Neural cell (in vitro differentiated cells): ENCODE measurements around the gene INSRR. TPM values are rescaled to one million over a fixed set of nuclear protein-coding genes. Genes with fewer than 3 reads are reported as not detected.

Experiments used
- H2AFZ ChIP-seq: fragments of 200-600, 300-800 bp; sonication (generic), shearing (Covaris generic); 2 replicates; pipeline ENCODE4 v1.6.0; 2014; ENCODE audit warnings: low read depth, mild to moderate bottlenecking, antibody characterized with exemption, low read length, moderate library complexity
- H3F3A ChIP-seq: fragments of 200-600 bp; shearing (Covaris generic); 2 replicates; pipeline ENCODE4 v1.6.1; 2016; ENCODE audit warnings: mild to moderate bottlenecking, moderate library complexity, mixed read lengths, antibody characterized with exemption, low read length; ENCODE audit not compliant: insufficient read depth, poor library complexity, severe bottlenecking
- H3K27ac ChIP-seq: fragments of 200-600, 300-800 bp; sonication (generic), shearing (Covaris generic); 2 replicates; pipeline ENCODE4 v1.5.1; 2014; ENCODE audit warnings: mild to moderate bottlenecking, low read length, moderate library complexity
- H3K27me3 ChIP-seq: fragments of 300-800, 200-600 bp; sonication (generic), shearing (Covaris generic); 2 replicates; pipeline ENCODE4 v1.6.0; 2014; ENCODE audit warnings: mild to moderate bottlenecking, low read depth, low read length, moderate library complexity; ENCODE audit not compliant: insufficient read depth
- H3K36me3 ChIP-seq: fragments of 300-800, 200-600 bp; sonication (generic), shearing (Covaris generic); 2 replicates; pipeline ENCODE4 v1.5.1; 2014; ENCODE audit warnings: mild to moderate bottlenecking, antibody characterized with exemption, low read length, moderate library complexity; ENCODE audit not compliant: insufficient read depth
- H3K4me2 ChIP-seq: fragments of 300-800, 200-600 bp; sonication (generic), shearing (Covaris generic); 2 replicates; pipeline ENCODE4 v1.6.0; 2014; ENCODE audit warnings: mild to moderate bottlenecking, low read length
- H3K4me3 ChIP-seq: fragments of 300-800, 200-600 bp; sonication (generic), shearing (Covaris generic); 2 replicates; pipeline ENCODE4 v1.5.1; 2014; ENCODE audit warnings: mild to moderate bottlenecking, low read length, moderate library complexity
- H3K79me2 ChIP-seq: fragments of 200-600 bp; shearing (Covaris generic); replicated peaks from 2 replicates; pipeline ENCODE4 v1.6.0; 2014; ENCODE audit warnings: mild to moderate bottlenecking, low read length, moderate library complexity; ENCODE audit not compliant: insufficient read depth
- H3K9ac ChIP-seq: fragments of 300-800, 200-600 bp; sonication (generic), shearing (Covaris generic); 2 replicates; pipeline ENCODE4 v1.6.1; 2016; ENCODE audit warnings: mild to moderate bottlenecking, low read length, mixed read lengths
- H3K9me2 ChIP-seq: fragments of 200-600 bp; shearing (Covaris generic); 2 replicates; pipeline ENCODE4 v1.6.1; 2016; ENCODE audit warnings: mild to moderate bottlenecking, low read length, mixed read lengths; ENCODE audit not compliant: insufficient read depth
- H3K9me3 ChIP-seq: fragments of 200-600, 300-800 bp; sonication (generic), shearing (Covaris generic); 2 replicates; pipeline ENCODE4 v1.6.1; 2016; ENCODE audit warnings: mild to moderate bottlenecking, mixed run types, low read length, moderate library complexity, mixed read lengths
- H4K20me1 ChIP-seq: fragments of 200-600 bp; shearing (Covaris generic); 2 replicates; pipeline ENCODE4 v1.6.1; 2016; ENCODE audit warnings: mild to moderate bottlenecking, mixed run types; ENCODE audit not compliant: insufficient read depth
- EP300 ChIP-seq: fragments of 450-650 bp; conservative IDR thresholded peaks from 2 replicates; pipeline ENCODE4 v1.6.1; 2014; ENCODE audit warnings: antibody characterized with exemption, mild to moderate bottlenecking, moderate library complexity; ENCODE audit not compliant: poor library complexity, severe bottlenecking
- EZH2 ChIP-seq: fragments of 200-600, 300-800 bp; shearing (Covaris generic), sonication (generic); IDR thresholded peaks from 2 replicates; pipeline ENCODE4 v1.6.1; 2014; ENCODE audit warnings: antibody characterized with exemption, low read length, borderline replicate concordance, mild to moderate bottlenecking; ENCODE audit not compliant: insufficient read depth, poor library complexity, severe bottlenecking
- MXI1 ChIP-seq: fragments of 450-650 bp; conservative IDR thresholded peaks from 2 replicates; pipeline ENCODE4 v1.6.1; 2014; ENCODE audit warnings: antibody characterized with exemption, mild to moderate bottlenecking; ENCODE audit not compliant: poor library complexity, severe bottlenecking
- POLR2AphosphoS5 ChIP-seq: IDR thresholded peaks from 2 replicates; pipeline ENCODE4 v1.6.1; 2012
- RAD21 ChIP-seq: fragments of 450-650 bp; conservative IDR thresholded peaks from 2 replicates; pipeline ENCODE4 v1.6.1; 2014; ENCODE audit warnings: antibody characterized with exemption, mild to moderate bottlenecking, moderate library complexity
- SMC3 ChIP-seq: fragments of 450-650 bp; conservative IDR thresholded peaks from 2 replicates; pipeline ENCODE4 v1.6.1; 2014; ENCODE audit warnings: antibody characterized with exemption, mild to moderate bottlenecking, moderate library complexity; ENCODE audit not compliant: poor library complexity
- TAF1 ChIP-seq: IDR thresholded peaks from 2 replicates; pipeline ENCODE4 v1.6.1; 2012; ENCODE audit warnings: low read depth
- polyA plus RNA-seq: library from polyadenylated mRNA; depleted of rRNA; stranded (reverse); fragments of >200 nt; gene quantifications from 2 replicates; pipeline ENCODE4 v1.2.3, GENCODE V29; 2014
- TF ChIP-seq, protein P1 (sequence below): fragments of 450-650 bp; IDR thresholded peaks from 2 replicates; pipeline ENCODE4 v1.5.1; 2014; ENCODE audit warnings: antibody characterized with exemption, mild to moderate bottlenecking, moderate library complexity; ENCODE audit not compliant: poor library complexity, severe bottlenecking
- TF ChIP-seq, protein P2 (sequence below): IDR thresholded peaks from 2 replicates; pipeline ENCODE4 v1.6.1; 2012; ENCODE audit warnings: borderline replicate concordance

Gene INSRR
- polyA plus RNA-seq, 1 donor from 2014 or later = 3.0 TPM

DNA sequence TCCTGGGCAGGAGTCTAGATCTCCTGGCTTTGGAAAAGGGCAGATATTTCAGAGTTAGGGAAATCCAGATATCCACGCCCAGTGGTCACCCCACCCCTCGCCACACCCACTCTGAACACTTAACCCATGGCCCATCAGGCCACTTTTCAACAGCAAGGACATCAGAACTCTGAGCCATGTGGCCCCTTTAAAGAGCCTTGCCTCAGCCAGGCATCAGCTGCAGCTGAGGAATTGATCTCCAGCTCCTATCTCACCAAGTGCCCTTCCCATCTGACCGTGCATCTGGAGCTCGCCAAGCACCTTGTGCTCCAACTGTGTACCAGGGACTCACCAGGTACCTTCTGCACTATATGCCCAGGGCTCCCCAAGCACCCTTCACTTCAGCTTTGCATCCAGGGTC lies 22.0 kb downstream of the INSRR start:
- TF ChIP-seq EZH2 (no peak), SMC3 (no peak), POLR2AphosphoS5 (no peak), RAD21 (no peak), EP300 (no peak), TAF1 (no peak), MXI1 (no peak)
- TF ChIP-seq, protein P1, sequence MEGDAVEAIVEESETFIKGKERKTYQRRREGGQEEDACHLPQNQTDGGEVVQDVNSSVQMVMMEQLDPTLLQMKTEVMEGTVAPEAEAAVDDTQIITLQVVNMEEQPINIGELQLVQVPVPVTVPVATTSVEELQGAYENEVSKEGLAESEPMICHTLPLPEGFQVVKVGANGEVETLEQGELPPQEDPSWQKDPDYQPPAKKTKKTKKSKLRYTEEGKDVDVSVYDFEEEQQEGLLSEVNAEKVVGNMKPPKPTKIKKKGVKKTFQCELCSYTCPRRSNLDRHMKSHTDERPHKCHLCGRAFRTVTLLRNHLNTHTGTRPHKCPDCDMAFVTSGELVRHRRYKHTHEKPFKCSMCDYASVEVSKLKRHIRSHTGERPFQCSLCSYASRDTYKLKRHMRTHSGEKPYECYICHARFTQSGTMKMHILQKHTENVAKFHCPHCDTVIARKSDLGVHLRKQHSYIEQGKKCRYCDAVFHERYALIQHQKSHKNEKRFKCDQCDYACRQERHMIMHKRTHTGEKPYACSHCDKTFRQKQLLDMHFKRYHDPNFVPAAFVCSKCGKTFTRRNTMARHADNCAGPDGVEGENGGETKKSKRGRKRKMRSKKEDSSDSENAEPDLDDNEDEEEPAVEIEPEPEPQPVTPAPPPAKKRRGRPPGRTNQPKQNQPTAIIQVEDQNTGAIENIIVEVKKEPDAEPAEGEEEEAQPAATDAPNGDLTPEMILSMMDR = no peak
- TF ChIP-seq, protein P2, sequence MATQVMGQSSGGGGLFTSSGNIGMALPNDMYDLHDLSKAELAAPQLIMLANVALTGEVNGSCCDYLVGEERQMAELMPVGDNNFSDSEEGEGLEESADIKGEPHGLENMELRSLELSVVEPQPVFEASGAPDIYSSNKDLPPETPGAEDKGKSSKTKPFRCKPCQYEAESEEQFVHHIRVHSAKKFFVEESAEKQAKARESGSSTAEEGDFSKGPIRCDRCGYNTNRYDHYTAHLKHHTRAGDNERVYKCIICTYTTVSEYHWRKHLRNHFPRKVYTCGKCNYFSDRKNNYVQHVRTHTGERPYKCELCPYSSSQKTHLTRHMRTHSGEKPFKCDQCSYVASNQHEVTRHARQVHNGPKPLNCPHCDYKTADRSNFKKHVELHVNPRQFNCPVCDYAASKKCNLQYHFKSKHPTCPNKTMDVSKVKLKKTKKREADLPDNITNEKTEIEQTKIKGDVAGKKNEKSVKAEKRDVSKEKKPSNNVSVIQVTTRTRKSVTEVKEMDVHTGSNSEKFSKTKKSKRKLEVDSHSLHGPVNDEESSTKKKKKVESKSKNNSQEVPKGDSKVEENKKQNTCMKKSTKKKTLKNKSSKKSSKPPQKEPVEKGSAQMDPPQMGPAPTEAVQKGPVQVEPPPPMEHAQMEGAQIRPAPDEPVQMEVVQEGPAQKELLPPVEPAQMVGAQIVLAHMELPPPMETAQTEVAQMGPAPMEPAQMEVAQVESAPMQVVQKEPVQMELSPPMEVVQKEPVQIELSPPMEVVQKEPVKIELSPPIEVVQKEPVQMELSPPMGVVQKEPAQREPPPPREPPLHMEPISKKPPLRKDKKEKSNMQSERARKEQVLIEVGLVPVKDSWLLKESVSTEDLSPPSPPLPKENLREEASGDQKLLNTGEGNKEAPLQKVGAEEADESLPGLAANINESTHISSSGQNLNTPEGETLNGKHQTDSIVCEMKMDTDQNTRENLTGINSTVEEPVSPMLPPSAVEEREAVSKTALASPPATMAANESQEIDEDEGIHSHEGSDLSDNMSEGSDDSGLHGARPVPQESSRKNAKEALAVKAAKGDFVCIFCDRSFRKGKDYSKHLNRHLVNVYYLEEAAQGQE = no peak
- H4K20me1 ChIP-seq = no peaks in the 10 kb centered on the region
- no peaks in the 10 kb centered on the region for H3K79me2 ChIP-seq
- no peaks in the 10 kb centered on the region for H3K36me3 ChIP-seq
- no peaks in the 10 kb centered on the region for H3F3A ChIP-seq
- no peak overlapping the region for H2AFZ ChIP-seq
- no peaks in the 10 kb centered on the region for H3K27me3 ChIP-seq
- H3K9ac ChIP-seq = no peak overlapping the region
- H3K9me3 ChIP-seq = no peaks in the 10 kb centered on the region
- no peak overlapping the region for H3K27ac ChIP-seq
- no peak overlapping the region for H3K4me3 ChIP-seq
- no peaks in the 10 kb centered on the region for H3K9me2 ChIP-seq
- H3K4me2 ChIP-seq = no peak overlapping the region

DNA sequence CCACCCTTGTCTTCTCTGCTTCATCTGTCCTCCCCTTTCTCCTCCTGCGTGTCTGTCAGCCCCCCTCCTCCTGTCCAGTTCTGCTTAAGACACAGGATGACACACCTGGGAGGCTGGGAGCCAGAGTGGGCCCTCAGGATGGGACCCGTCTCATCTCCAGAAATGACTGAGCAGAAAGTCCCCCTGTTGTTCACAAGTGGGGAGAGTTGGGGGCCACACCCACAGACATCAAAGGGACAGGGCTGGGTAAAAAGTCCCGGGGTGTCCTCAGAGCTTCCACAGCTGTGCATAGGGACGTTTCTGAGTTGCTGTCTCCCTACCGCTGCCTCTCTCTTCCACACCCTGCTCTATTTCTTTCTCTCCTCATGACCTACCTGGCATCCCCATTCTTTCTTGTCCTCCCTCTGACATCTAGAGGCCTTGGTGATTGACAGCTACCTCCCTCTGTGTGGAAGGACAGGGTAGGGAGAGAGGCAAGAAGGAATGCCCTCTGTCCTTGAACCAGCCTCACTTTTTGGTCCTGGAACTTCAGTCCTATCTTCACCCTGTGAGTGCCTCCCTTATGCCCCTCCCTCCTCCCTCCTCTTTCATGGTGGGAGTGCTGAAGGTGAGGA lies 22.8 kb downstream of the INSRR start:
- no peak overlapping the region for H3K9ac ChIP-seq
- H3K4me2 ChIP-seq = no peak overlapping the region
- no peaks in the 10 kb centered on the region for H3K27me3 ChIP-seq
- H4K20me1 ChIP-seq = no peaks in the 10 kb centered on the region
- H3K27ac ChIP-seq = no peak overlapping the region
- H3K9me3 ChIP-seq = no peaks in the 10 kb centered on the region
- no peaks in the 10 kb centered on the region for H3K9me2 ChIP-seq
- no peaks in the 10 kb centered on the region for H3K36me3 ChIP-seq
- TF ChIP-seq RAD21 = no peak
- TF ChIP-seq POLR2AphosphoS5 = no peak
- no peak for TF ChIP-seq EZH2
- TF ChIP-seq MXI1 = no peak
- TF ChIP-seq, protein P2 = no peak
- no peaks in the 10 kb centered on the region for H3K79me2 ChIP-seq
- no peaks in the 10 kb centered on the region for H3F3A ChIP-seq
- H3K4me3 ChIP-seq = no peak overlapping the region
- H2AFZ ChIP-seq = no peak overlapping the region
